Activated CD8-positive, alpha-beta T cell treated with anti-CD3 and anti-CD28 coated beads for 36 hours (primary cell): ENCODE data around the gene CACNA1B. TPM values are rescaled to one million over a fixed set of nuclear protein-coding genes. Genes with fewer than 3 reads are reported as not detected.
"Not testable (repeated sequence)": the region's sequence is repeated elsewhere in the genome, so short reads cannot be mapped to it uniquely, and the experiment has no call there.

Experiments used
- ATAC-seq: fragments of 200-7000 bp; cut with Tn5 transposase; one replicate; pipeline ENCODE4 v1.10.0; 2021; ENCODE audit warnings: mild to moderate bottlenecking, moderate library complexity
- CTCF ChIA-PET: fragments of 350-600 bp; sonication (Branson Sonifier 250); formaldehyde crosslinking; loops from one replicate; lab custom pipeline; 2021; ENCODE audit warnings: antibody characterized with exemption; lab: Charles Lee
- POLR2A ChIA-PET: fragments of 350-600 bp; sonication (Branson Sonifier 250); formaldehyde crosslinking; loops from one replicate; lab custom pipeline; 2021; ENCODE audit warnings: antibody characterized with exemption; lab: Charles Lee
- DNase-seq: peaks from one replicate; pipeline ENCODE4 v3.0.0-alpha.2; 2020
- H3K27ac Mint-ChIP-seq: one replicate; pipeline ENCODE4 v1.8.0; 2021; ENCODE audit warnings: mild to moderate bottlenecking, mixed read lengths
- H3K27me3 Mint-ChIP-seq: one replicate; pipeline ENCODE4 v1.8.0; 2021; ENCODE audit warnings: mixed read lengths
- H3K36me3 Mint-ChIP-seq: one replicate; pipeline ENCODE4 v1.8.0; 2021; ENCODE audit warnings: low read depth, mixed read lengths
- H3K4me1 Mint-ChIP-seq: one replicate; pipeline ENCODE4 v1.8.0; 2021; ENCODE audit warnings: low read depth, mixed read lengths
- H3K4me3 Mint-ChIP-seq: one replicate; pipeline ENCODE4 v1.8.0; 2021; ENCODE audit warnings: mild to moderate bottlenecking, moderate library complexity, mixed read lengths
- H3K9me3 Mint-ChIP-seq: one replicate; pipeline ENCODE4 v1.8.0; 2021; ENCODE audit warnings: mixed read lengths
- CTCF ChIP-seq: fragments of 200-600 bp; IDR thresholded peaks from one replicate; pipeline ENCODE4 v1.8.0; 2022; ENCODE audit warnings: antibody characterized with exemption, mild to moderate bottlenecking
- intact Hi-C: fragments of 100-400 bp; cut with micrococcal nuclease; formaldehyde crosslinking; loops from one replicate; pipeline ENCODE4 v1.10.0; 2022
- total RNA-seq, 2 experiments: library from RNA; stranded (reverse); gene quantifications; one replicate each; pipeline ENCODE4 v1.2.3, GENCODE V29; 2021

CACNA1B gene
- total RNA-seq, 2 experiments from 2014 or later = not detected

- no peak overlapping the region for H3K4me3 Mint-ChIP-seq
- H3K27ac Mint-ChIP-seq = no peak overlapping the region
- ATAC-seq (no peak), DNase-seq (no peak)
- H3K4me1 Mint-ChIP-seq = no peaks in the 10 kb centered on the region
- peaks cover 1% of the 10 kb centered on the region for H3K27me3 Mint-ChIP-seq
- POLR2A ChIA-PET = no interaction called here
- no peaks in the 10 kb centered on the region for H3K9me3 Mint-ChIP-seq
- TF ChIP-seq CTCF = no peak
- CTCF ChIA-PET = no interaction called here
- intact Hi-C loops = no loop called here
- H3K36me3 Mint-ChIP-seq = no peaks in the 10 kb centered on the region
Measured at GRCh38 chr9:138105123-138105415, 227.5 kb downstream of the CACNA1B start.

- POLR2A ChIA-PET = no interaction called here
- DNase-seq (no peak), ATAC-seq (no peak)
- H3K9me3 Mint-ChIP-seq = no peaks in the 10 kb centered on the region
- H3K4me1 Mint-ChIP-seq = no peaks in the 10 kb centered on the region
- peaks cover 1% of the 10 kb centered on the region for H3K27me3 Mint-ChIP-seq
- TF ChIP-seq CTCF = no peak
- no peak overlapping the region for H3K4me3 Mint-ChIP-seq
- CTCF ChIA-PET = no interaction called here
- no peak overlapping the region for H3K27ac Mint-ChIP-seq
- no peaks in the 10 kb centered on the region for H3K36me3 Mint-ChIP-seq
- intact Hi-C loops = no loop called here
Measured at GRCh38 chr9:138105561-138106505, 228.3 kb downstream of the CACNA1B start.

GRCh38 chr9:138107039-138107438 lies 229.5 kb downstream of the CACNA1B start:
- CTCF ChIA-PET, ATAC-seq, DNase-seq, H3K27me3 Mint-ChIP-seq, H3K36me3 Mint-ChIP-seq, intact Hi-C loops, POLR2A ChIA-PET, H3K27ac Mint-ChIP-seq, H3K4me1 Mint-ChIP-seq, H3K9me3 Mint-ChIP-seq, H3K4me3 Mint-ChIP-seq: not testable (repeated sequence)

GRCh38 chr9:138111607-138112006 lies 234.0 kb downstream of the CACNA1B start:
- CTCF ChIA-PET = no interaction called here
- Mint-ChIP-seq H3K36me3 (no peaks in the 10 kb centered on the region), H3K9me3 (no peaks in the 10 kb centered on the region), H3K4me1 (no peaks in the 10 kb centered on the region), H3K27me3 (peaks cover 4% of the 10 kb centered on the region), H3K4me3 (no peak overlapping the region), H3K27ac (no peak overlapping the region)
- no peak for DNase-seq
- no peak for ATAC-seq
- intact Hi-C loops = no loop called here
- no peak for TF ChIP-seq CTCF
- POLR2A ChIA-PET = no interaction called here

GRCh38 chr9:138112090-138112748 lies 234.6 kb downstream of the CACNA1B start:
- DNase-seq (no peak), ATAC-seq (no peak)
- ChIA-PET POLR2A (no interaction called here), CTCF (no interaction called here)
- Mint-ChIP-seq H3K27me3 (peaks cover 3% of the 10 kb centered on the region), H3K9me3 (no peaks in the 10 kb centered on the region), H3K4me3 (no peak overlapping the region), H3K36me3 (no peaks in the 10 kb centered on the region), H3K4me1 (no peaks in the 10 kb centered on the region), H3K27ac (no peak overlapping the region)
- no peak for TF ChIP-seq CTCF
- intact Hi-C loops = no loop called here
